Tibial nerve (tissue), 4 donors: ENCODE measurements around the gene SKOR1.

Experiments used
- CTCF ChIP-seq, 5 experiments: fragments of 200-600 bp in 3 of 5; fragments of 450-650 bp in 2 of 5; sonication (generic) in 3 of 5; IDR thresholded peaks; one replicate each; pipeline ENCODE4 v1.5.1; 2016 to 2019; ENCODE audit warnings: antibody characterized with exemption in 5 of 5, mild to moderate bottlenecking in 3 of 5, moderate library complexity in 2 of 5
- EP300 ChIP-seq, 2 donors: sonication (generic); formaldehyde crosslinking; IDR thresholded peaks; one replicate each; pipeline ENCODE4 v1.6.1; 2017; ENCODE audit warnings: antibody characterized with exemption in 2 of 2, mild to moderate bottlenecking in 1 of 2
- POLR2A ChIP-seq, 2 donors: fragments of 450-650 bp; IDR thresholded peaks; one replicate each; pipeline ENCODE4 v1.6.1; 2017; ENCODE audit warnings: antibody characterized with exemption in 2 of 2, mild to moderate bottlenecking in 2 of 2, moderate library complexity in 2 of 2

- TF ChIP-seq CTCF (IDR thresholded peaks at IDR 0.05) = no peak
- no peak for TF ChIP-seq POLR2A (IDR thresholded peaks at IDR 0.05)
- no peak for TF ChIP-seq EP300 (IDR thresholded peaks at IDR 0.05)
Measured at GRCh38 chr15:67840749-67841512, 15.6 kb downstream of the SKOR1 start.
